Measurements from ENCODE around the gene IQCM.

The IQCM gene

GRCh38 chr4:149443537-149443936, 372.1 kb downstream of the IQCM start:
- Histone ChIP-seq H3K9ac (ENCODE audit: low read depth in 1 of 2, low read length in 2 of 2) (no peak overlapping the region), H3K4me3 (ENCODE audit: low read length in 2 of 2) (no peak overlapping the region), H3K27me3 (ENCODE audit: control insufficient read depth in 2 of 2, insufficient read depth in 2 of 2, low read length in 2 of 2) (no peaks in the 10 kb centered on the region), H3K36me3 (ENCODE audit: control insufficient read depth in 2 of 2, insufficient read depth in 2 of 2, low read length in 2 of 2) (no peaks in the 10 kb centered on the region), H3K27ac (ENCODE audit: low read depth in 2 of 2, low read length in 2 of 2) (no peak overlapping the region), H3K9me3 (ENCODE audit: control insufficient read depth in 2 of 2, low read length in 2 of 2) (no peaks in the 10 kb centered on the region), H3K4me1 (ENCODE audit: control insufficient read depth in 2 of 2, insufficient read depth in 2 of 2, low read length in 2 of 2) (no peaks in the 10 kb centered on the region)

GRCh38 chr4:149441338-149441737, 374.3 kb downstream of the IQCM start:
- Histone ChIP-seq H3K4me1 (ENCODE audit: control insufficient read depth in 2 of 2, insufficient read depth in 2 of 2, low read length in 2 of 2) (no peaks in the 10 kb centered on the region), H3K36me3 (ENCODE audit: control insufficient read depth in 2 of 2, insufficient read depth in 2 of 2, low read length in 2 of 2) (no peaks in the 10 kb centered on the region), H3K9me3 (ENCODE audit: control insufficient read depth in 2 of 2, low read length in 2 of 2) (no peaks in the 10 kb centered on the region), H3K9ac (ENCODE audit: low read depth in 1 of 2, low read length in 2 of 2) (no peak overlapping the region), H3K27ac (ENCODE audit: low read depth in 2 of 2, low read length in 2 of 2) (no peak overlapping the region), H3K4me3 (ENCODE audit: low read length in 2 of 2) (no peak overlapping the region), H3K27me3 (ENCODE audit: control insufficient read depth in 2 of 2, insufficient read depth in 2 of 2, low read length in 2 of 2) (no peaks in the 10 kb centered on the region)

- Histone ChIP-seq H3K4me1 (ENCODE audit: control insufficient read depth in 2 of 2, insufficient read depth in 2 of 2, low read length in 2 of 2) (no peaks in the 10 kb centered on the region), H3K27ac (ENCODE audit: low read depth in 2 of 2, low read length in 2 of 2) (no peak overlapping the region), H3K9me3 (ENCODE audit: control insufficient read depth in 2 of 2, low read length in 2 of 2) (no peaks in the 10 kb centered on the region), H3K36me3 (ENCODE audit: control insufficient read depth in 2 of 2, insufficient read depth in 2 of 2, low read length in 2 of 2) (no peaks in the 10 kb centered on the region), H3K9ac (ENCODE audit: low read depth in 1 of 2, low read length in 2 of 2) (no peak overlapping the region), H3K27me3 (ENCODE audit: control insufficient read depth in 2 of 2, insufficient read depth in 2 of 2, low read length in 2 of 2) (no peaks in the 10 kb centered on the region), H3K4me3 (ENCODE audit: low read length in 2 of 2) (no peak overlapping the region)
Measured at GRCh38 chr4:149426461-149426860, 389.2 kb downstream of the IQCM start.

GRCh38 chr4:149409555-149409962, 406.1 kb downstream of the IQCM start:
- Histone ChIP-seq H3K4me3 (ENCODE audit: low read length in 2 of 2) (no peak overlapping the region), H3K27ac (ENCODE audit: low read depth in 2 of 2, low read length in 2 of 2) (no peak overlapping the region), H3K9ac (ENCODE audit: low read depth in 1 of 2, low read length in 2 of 2) (no peak overlapping the region), H3K4me1 (ENCODE audit: control insufficient read depth in 2 of 2, insufficient read depth in 2 of 2, low read length in 2 of 2) (no peaks in the 10 kb centered on the region), H3K36me3 (ENCODE audit: control insufficient read depth in 2 of 2, insufficient read depth in 2 of 2, low read length in 2 of 2) (no peaks in the 10 kb centered on the region), H3K9me3 (ENCODE audit: control insufficient read depth in 2 of 2, low read length in 2 of 2) (no peaks in the 10 kb centered on the region), H3K27me3 (ENCODE audit: control insufficient read depth in 2 of 2, insufficient read depth in 2 of 2, low read length in 2 of 2) (no peaks in the 10 kb centered on the region)

GRCh38 chr4:149409146-149409545, 406.5 kb downstream of the IQCM start:
- H3K36me3 ChIP-seq (ENCODE audit: control insufficient read depth in 2 of 2, insufficient read depth in 2 of 2, low read length in 2 of 2) = no peaks in the 10 kb centered on the region
- no peak overlapping the region for H3K27ac ChIP-seq (ENCODE audit: low read depth in 2 of 2, low read length in 2 of 2)

GRCh38 chr4:149404143-149404542, 411.5 kb downstream of the IQCM start:
- Histone ChIP-seq H3K9ac (ENCODE audit: low read depth in 1 of 2, low read length in 2 of 2) (no peak overlapping the region), H3K4me1 (ENCODE audit: control insufficient read depth in 2 of 2, insufficient read depth in 2 of 2, low read length in 2 of 2) (no peaks in the 10 kb centered on the region), H3K36me3 (ENCODE audit: control insufficient read depth in 2 of 2, insufficient read depth in 2 of 2, low read length in 2 of 2) (no peaks in the 10 kb centered on the region), H3K27me3 (ENCODE audit: control insufficient read depth in 2 of 2, insufficient read depth in 2 of 2, low read length in 2 of 2) (no peaks in the 10 kb centered on the region), H3K4me3 (ENCODE audit: low read length in 2 of 2) (no peak overlapping the region), H3K27ac (ENCODE audit: low read depth in 2 of 2, low read length in 2 of 2) (no peak overlapping the region), H3K9me3 (ENCODE audit: control insufficient read depth in 2 of 2, low read length in 2 of 2) (no peaks in the 10 kb centered on the region)

More at GRCh38 chr4:149409146-149409545, 406.5 kb downstream of the IQCM start:
- no peak overlapping the region for H3K4me3 ChIP-seq (ENCODE audit: low read length in 2 of 2)
- H3K27me3 ChIP-seq (ENCODE audit: control insufficient read depth in 2 of 2, insufficient read depth in 2 of 2, low read length in 2 of 2) = no peaks in the 10 kb centered on the region
- no peaks in the 10 kb centered on the region for H3K9me3 ChIP-seq (ENCODE audit: control insufficient read depth in 2 of 2, low read length in 2 of 2)
- H3K4me1 ChIP-seq (ENCODE audit: control insufficient read depth in 2 of 2, insufficient read depth in 2 of 2, low read length in 2 of 2) = no peaks in the 10 kb centered on the region
- no peak overlapping the region for H3K9ac ChIP-seq (ENCODE audit: low read depth in 1 of 2, low read length in 2 of 2)

- Histone ChIP-seq H3K4me3 (ENCODE audit: low read length in 2 of 2) (no peak overlapping the region), H3K27me3 (ENCODE audit: control insufficient read depth in 2 of 2, insufficient read depth in 2 of 2, low read length in 2 of 2) (no peaks in the 10 kb centered on the region), H3K9me3 (ENCODE audit: control insufficient read depth in 2 of 2, low read length in 2 of 2) (no peaks in the 10 kb centered on the region), H3K4me1 (ENCODE audit: control insufficient read depth in 2 of 2, insufficient read depth in 2 of 2, low read length in 2 of 2) (no peaks in the 10 kb centered on the region), H3K36me3 (ENCODE audit: control insufficient read depth in 2 of 2, insufficient read depth in 2 of 2, low read length in 2 of 2) (no peaks in the 10 kb centered on the region), H3K9ac (ENCODE audit: low read depth in 1 of 2, low read length in 2 of 2) (no peak overlapping the region), H3K27ac (ENCODE audit: low read depth in 2 of 2, low read length in 2 of 2) (no peak overlapping the region)
Measured at GRCh38 chr4:149403081-149403480, 412.6 kb downstream of the IQCM start.

- no peak overlapping the region for H3K9ac ChIP-seq (ENCODE audit: low read depth in 1 of 2, low read length in 2 of 2)
- no peak overlapping the region for H3K27ac ChIP-seq (ENCODE audit: low read depth in 2 of 2, low read length in 2 of 2)
- no peaks in the 10 kb centered on the region for H3K9me3 ChIP-seq (ENCODE audit: control insufficient read depth in 2 of 2, low read length in 2 of 2)
- no peaks in the 10 kb centered on the region for H3K27me3 ChIP-seq (ENCODE audit: control insufficient read depth in 2 of 2, insufficient read depth in 2 of 2, low read length in 2 of 2)
- no peaks in the 10 kb centered on the region for H3K4me1 ChIP-seq (ENCODE audit: control insufficient read depth in 2 of 2, insufficient read depth in 2 of 2, low read length in 2 of 2)
- H3K4me3 ChIP-seq (ENCODE audit: low read length in 2 of 2) = no peak overlapping the region
- H3K36me3 ChIP-seq (ENCODE audit: control insufficient read depth in 2 of 2, insufficient read depth in 2 of 2, low read length in 2 of 2) = no peaks in the 10 kb centered on the region
Measured at GRCh38 chr4:149398993-149399392, 416.6 kb downstream of the IQCM start.

- no peak overlapping the region for H3K9ac ChIP-seq (ENCODE audit: low read depth in 1 of 2, low read length in 2 of 2)
- no peaks in the 10 kb centered on the region for H3K36me3 ChIP-seq (ENCODE audit: control insufficient read depth in 2 of 2, insufficient read depth in 2 of 2, low read length in 2 of 2)
- no peaks in the 10 kb centered on the region for H3K4me1 ChIP-seq (ENCODE audit: control insufficient read depth in 2 of 2, insufficient read depth in 2 of 2, low read length in 2 of 2)
- no peaks in the 10 kb centered on the region for H3K27me3 ChIP-seq (ENCODE audit: control insufficient read depth in 2 of 2, insufficient read depth in 2 of 2, low read length in 2 of 2)
- H3K4me3 ChIP-seq (ENCODE audit: low read length in 2 of 2) = no peak overlapping the region
- no peaks in the 10 kb centered on the region for H3K9me3 ChIP-seq (ENCODE audit: control insufficient read depth in 2 of 2, low read length in 2 of 2)
- H3K27ac ChIP-seq (ENCODE audit: low read depth in 2 of 2, low read length in 2 of 2) = no peak overlapping the region
Measured at GRCh38 chr4:149370785-149371420, 444.7 kb downstream of the IQCM start.

GRCh38 chr4:149370002-149370401, 445.6 kb downstream of the IQCM start:
- H3K27me3 ChIP-seq (ENCODE audit: control insufficient read depth in 2 of 2, insufficient read depth in 2 of 2, low read length in 2 of 2) = no peaks in the 10 kb centered on the region
- H3K9ac ChIP-seq (ENCODE audit: low read depth in 1 of 2, low read length in 2 of 2) = no peak overlapping the region
- H3K4me3 ChIP-seq (ENCODE audit: low read length in 2 of 2) = no peak overlapping the region
- H3K27ac ChIP-seq (ENCODE audit: low read depth in 2 of 2, low read length in 2 of 2) = no peak overlapping the region
- no peaks in the 10 kb centered on the region for H3K36me3 ChIP-seq (ENCODE audit: control insufficient read depth in 2 of 2, insufficient read depth in 2 of 2, low read length in 2 of 2)
- no peaks in the 10 kb centered on the region for H3K9me3 ChIP-seq (ENCODE audit: control insufficient read depth in 2 of 2, low read length in 2 of 2)
- H3K4me1 ChIP-seq (ENCODE audit: control insufficient read depth in 2 of 2, insufficient read depth in 2 of 2, low read length in 2 of 2) = no peaks in the 10 kb centered on the region

- H3K9ac ChIP-seq (ENCODE audit: low read depth in 1 of 2, low read length in 2 of 2) = no peak overlapping the region
- no peak overlapping the region for H3K4me3 ChIP-seq (ENCODE audit: low read length in 2 of 2)
- H3K27ac ChIP-seq (ENCODE audit: low read depth in 2 of 2, low read length in 2 of 2) = no peak overlapping the region
- H3K4me1 ChIP-seq (ENCODE audit: control insufficient read depth in 2 of 2, insufficient read depth in 2 of 2, low read length in 2 of 2) = no peaks in the 10 kb centered on the region
- H3K36me3 ChIP-seq (ENCODE audit: control insufficient read depth in 2 of 2, insufficient read depth in 2 of 2, low read length in 2 of 2) = no peaks in the 10 kb centered on the region
- H3K9me3 ChIP-seq (ENCODE audit: control insufficient read depth in 2 of 2, low read length in 2 of 2) = peaks cover 0 to 2% of the 10 kb centered on the region in 2 donors
- no peaks in the 10 kb centered on the region for H3K27me3 ChIP-seq (ENCODE audit: control insufficient read depth in 2 of 2, insufficient read depth in 2 of 2, low read length in 2 of 2)
Measured at GRCh38 chr4:149353241-149353640, 462.4 kb downstream of the IQCM start.
